ENCODE measurements around the gene PARD6A.

The PARD6A gene

DNA sequence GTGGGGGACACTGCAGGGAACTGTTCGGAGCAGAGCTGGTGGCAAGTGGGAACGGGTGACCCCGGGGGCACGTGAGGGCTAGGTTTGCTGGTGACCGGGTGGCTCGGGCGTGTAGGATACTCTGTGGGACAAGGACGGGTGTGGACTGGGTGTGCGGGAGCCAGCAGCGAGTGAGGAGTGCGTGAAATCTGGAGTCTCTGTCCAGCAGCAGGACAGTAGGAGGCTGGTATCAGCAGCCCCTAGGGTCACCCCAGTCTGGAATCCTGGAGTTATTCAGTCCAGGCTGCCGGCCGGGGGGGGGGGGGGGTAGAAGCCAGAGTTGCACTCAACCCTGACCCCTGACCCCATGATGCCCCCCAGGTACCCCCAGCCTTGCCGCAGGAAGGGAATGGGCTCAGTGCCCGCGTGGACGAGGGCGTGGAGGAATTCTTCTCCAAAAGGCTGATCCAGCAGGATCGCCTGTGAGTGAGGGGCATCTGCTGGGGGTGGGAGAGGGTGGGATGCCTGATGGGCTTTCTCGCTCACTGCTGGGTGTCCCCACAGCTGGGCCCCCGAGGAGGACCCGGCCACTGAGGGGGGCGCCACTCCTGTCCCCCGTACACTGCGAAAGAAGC lies 6.9 kb upstream of the PARD6A start:
- DNase-seq (ENCODE audit: low read depth) = no peak

- no peak for DNase-seq (ENCODE audit: low read depth)
These were observed 6.3 kb upstream of the PARD6A start for GRCh38 chr16:67654403-67654911.

DNA sequence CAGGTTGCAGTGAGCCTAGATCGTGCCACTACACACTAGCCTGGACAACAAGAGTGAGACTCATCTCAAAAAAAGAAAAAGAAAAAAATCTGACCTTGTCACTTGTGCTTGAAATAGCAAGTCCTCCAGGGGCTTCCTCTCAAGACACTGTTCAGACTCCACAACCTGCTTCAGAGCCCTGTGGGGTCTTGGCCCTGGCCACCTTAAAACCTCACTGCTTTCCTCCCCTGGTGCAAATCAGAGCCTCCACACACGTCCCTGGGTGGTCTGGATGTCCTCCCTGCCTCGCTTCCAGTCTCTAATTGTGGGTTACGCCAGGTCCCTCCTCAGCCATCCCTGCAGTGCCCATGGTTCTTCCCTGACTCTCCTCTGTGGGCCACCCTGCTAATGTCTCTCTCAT lies 5.4 kb upstream of the PARD6A start:
- no peak for DNase-seq (ENCODE audit: low read depth)

DNA sequence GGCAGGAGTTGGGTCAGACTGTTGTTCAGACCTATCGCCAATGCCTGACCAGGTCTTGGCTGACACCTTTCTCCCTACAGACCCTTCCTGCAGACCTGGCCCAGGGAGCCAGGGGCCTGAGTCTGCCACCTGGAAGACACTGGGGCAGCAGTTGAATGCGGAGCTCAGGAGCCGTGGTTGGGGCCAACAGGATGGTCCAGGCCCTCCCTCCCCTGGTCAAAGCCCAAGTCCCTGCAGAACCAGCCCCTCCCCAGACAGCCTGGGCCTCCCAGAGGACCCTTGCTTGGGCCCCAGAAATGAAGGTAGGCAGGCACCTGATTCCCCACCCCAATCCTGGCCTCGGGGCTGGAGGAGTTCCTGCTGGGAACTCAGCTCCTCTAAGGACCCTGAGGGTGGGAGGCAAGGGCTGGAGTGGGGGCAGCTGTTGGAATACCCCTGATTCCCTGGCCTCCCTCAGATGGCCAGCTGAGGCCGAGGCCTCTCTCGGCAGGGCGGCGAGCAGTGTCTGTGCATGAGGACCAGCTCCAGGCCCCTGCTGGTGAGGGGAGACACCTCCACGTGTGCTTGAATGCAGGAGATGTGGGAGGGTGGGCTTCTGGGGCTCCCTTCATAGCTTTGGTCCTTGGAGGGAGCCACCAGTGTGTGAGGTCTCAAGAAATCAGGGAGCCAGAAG lies 4.3 kb upstream of the PARD6A start:
- no peak for DNase-seq (ENCODE audit: low read depth)

DNA sequence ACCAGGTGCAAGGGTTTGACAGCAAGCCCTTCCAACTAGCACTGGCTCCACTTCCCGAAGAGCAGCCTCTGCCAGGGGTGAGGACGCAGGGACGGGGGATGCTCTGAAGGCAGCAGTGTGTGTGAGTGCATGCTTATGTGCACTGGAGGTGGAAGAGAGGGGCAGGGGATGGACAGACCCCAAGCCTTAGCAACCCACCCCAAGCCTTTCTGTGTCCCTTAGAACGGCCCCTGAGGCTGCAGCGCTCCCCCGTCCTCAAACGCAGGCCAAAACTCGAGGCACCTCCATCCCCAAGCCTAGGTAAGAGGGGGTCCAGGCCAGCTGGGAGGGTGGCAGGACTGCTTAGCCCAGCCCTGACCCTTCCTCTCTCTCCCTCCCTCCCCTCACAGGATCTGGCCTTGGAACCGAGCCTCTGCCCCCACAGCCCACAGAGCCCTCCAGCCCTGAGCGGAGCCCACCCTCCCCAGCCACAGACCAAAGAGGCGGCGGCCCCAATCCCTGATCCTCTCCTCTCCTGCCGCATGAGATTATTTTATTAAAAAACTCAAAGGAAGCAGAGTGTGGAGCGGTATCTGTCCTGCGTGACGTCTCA lies 3.6 kb upstream of the PARD6A start:
- no peak for DNase-seq (ENCODE audit: low read depth)

DNA sequence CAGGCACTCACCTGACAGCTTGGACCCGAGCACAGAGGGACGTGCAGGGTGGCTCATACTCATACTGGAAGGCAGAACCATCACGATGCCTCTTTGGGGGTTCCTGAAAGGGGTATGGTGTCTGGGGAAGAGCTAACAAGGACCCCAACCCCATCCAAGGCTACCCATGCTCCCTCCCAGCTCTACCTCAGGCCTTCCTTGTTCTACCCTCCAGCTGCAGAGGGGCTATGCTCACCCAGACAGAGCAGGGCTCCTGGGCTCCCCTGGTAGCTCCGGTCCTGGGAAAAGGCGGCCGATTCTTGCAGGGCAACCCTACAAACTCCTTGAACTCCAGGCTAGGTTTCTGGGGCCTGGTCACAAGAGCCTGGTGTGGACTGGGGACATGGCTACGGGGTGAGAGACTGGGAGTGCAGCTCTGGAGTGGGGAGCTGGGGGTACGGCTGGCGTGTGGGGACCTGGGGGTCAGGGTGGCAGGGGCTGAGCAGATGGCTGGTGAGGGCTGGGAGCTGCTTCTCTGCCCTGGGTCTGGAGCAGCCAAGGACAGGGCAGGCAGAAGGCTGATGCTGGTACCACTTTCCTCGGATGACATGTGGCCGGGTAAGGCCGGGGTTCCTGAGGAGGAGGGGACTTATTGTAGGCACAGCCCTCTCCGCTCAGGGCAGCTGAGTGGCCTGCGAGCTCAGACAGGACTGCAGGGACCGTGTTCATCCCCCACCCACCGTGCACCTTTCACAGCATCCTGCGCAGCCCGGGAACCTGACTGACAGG lies 2.8 kb upstream of the PARD6A start:
- no peak for DNase-seq (ENCODE audit: low read depth)

- no peak for DNase-seq (ENCODE audit: low read depth)
These were observed 1.7 kb upstream of the PARD6A start for GRCh38 chr16:67658849-67659674.

GRCh38 chr16:67659675-67660563 lies 841 bp upstream of the PARD6A start, which contains the start of gene ACD:
Gene ACD, minus strand, starts transcription at chr16:67660260. Its CDS starts 40 bp downstream, at chr16:67660220.
- DNase-seq (ENCODE audit: low read depth) = peak; percentile 85

GRCh38 chr16:67661101-67661761 lies 471 bp downstream of the PARD6A start:
- DNase-seq (ENCODE audit: low read depth) = peak; percentile 61

DNA sequence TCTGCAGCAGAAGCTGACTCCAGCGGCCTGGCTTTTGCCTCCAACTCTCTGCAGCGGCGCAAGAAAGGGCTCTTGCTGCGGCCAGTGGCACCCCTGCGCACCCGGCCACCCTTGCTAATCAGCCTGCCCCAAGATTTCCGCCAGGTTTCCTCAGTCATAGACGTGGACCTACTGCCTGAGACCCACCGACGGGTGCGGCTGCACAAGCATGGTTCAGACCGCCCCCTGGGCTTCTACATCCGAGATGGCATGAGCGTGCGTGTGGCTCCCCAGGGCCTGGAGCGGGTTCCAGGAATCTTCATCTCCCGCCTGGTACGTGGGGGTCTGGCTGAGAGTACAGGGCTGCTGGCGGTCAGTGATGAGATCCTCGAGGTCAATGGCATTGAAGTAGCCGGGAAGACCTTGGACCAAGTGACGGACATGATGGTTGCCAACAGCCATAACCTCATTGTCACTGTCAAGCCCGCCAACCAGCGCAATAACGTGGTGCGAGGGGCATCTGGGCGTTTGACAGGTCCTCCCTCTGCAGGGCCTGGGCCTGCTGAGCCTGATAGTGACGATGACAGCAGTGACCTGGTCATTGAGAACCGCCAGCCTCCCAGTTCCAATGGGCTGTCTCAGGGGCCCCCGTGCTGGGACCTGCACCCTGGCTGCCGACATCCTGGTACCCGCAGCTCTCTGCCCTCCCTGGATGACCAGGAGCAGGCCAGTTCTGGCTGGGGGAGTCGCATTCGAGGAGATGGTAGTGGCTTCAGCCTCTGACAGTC lies 1.3 kb downstream of the PARD6A start:
- DNase-seq (ENCODE audit: low read depth) = no peak

DNA sequence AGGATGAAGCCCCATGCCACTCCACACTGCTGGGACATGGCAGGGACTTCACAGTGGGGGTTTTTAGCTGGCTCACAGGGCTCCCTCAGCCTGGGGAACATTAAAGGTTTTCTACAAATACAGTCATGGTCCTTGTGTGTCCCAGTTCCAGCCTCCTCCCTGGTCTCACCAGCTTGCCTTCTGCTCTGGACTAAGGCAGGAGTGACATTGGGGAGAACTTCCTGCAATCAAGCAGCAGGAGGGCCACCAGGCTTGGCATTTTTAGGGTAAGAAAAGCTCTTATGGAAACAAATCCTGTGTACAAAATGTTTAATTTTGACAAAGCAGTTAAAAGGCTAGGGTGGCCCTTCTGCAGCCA lies 1.9 kb downstream of the PARD6A start:
- no peak for DNase-seq (ENCODE audit: low read depth)

DNA sequence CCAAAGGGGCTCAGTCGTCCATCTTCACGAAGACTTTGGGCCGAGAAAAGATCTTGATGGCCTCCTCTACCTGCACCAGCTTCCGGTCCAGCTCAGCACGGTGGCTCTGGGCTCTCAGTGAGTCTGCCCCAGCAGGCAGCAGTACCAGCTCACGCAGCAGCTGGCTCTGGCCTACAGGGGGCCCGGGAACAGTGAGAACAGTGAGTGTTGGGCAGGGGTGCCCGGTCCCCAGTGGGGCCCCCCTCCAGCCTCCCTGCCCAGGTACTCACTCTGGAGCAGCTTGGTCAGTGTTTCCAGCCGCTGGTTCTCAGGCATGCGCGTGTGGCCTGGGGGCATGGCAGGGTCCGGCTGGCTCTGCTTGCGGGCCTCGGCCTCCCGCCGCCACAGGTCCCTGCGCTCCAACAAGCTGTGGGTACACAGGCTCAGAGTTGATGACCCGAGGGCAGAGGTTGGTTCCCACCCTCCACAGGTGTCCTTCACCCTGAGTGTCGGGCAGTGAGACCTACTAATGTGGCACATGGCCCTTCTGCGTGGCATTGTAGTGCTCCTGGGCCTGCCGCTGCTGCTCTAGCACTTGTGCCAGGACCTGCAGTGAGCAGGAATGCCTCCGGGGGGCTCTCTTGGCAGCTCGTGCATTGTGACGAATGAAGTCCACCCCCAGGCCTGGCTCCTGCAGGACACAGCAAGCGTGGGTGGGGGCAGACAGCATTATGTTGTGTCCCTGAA lies 2.6 kb downstream of the PARD6A start:
- DNase-seq (ENCODE audit: low read depth) = no peak

GRCh38 chr16:67663877-67664222 lies 3.1 kb downstream of the PARD6A start:
- no peak for DNase-seq (ENCODE audit: low read depth)

GRCh38 chr16:67664258-67664657 lies 3.5 kb downstream of the PARD6A start:
- no peak for DNase-seq (ENCODE audit: low read depth)

DNA sequence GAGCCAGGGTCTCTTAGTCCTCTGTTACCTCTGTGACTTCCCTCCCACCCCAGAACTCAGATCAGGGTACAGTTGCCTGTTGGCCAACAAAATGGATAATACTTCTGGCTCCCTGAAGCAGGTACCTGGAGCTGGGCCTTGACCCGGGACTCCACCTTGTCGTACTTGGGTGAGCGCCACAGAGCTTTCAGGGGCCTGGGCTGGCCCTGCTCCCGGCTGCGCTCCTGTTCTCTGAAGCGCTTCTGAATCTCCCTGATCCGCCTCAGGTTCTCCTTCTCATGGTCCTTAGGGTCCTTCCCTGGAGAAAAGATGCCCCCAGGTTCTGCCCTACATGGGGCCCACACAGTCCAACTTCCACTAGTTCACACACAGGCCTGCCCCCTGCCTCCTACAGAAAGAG lies 4.1 kb downstream of the PARD6A start:
- no peak for DNase-seq (ENCODE audit: low read depth)

DNA sequence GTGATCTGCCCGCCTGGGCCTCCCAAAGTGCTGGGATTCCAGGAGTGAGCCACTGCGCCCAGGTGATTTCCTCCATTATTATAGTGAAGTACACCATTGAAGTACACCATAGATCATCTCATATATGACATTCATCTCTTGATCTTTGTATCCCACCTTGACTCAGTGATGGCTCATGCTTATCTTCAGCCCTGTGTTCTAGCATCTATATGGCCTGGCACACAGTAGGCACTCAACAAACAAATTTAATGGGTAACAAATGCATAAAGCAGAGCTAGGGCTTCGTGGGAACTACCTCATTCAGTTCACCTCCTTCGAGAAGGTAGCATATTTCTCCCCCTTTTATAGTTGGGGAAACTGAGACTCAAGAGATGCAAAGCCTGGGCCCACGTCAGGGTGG lies 4.8 kb downstream of the PARD6A start:
- no peak for DNase-seq (ENCODE audit: low read depth)

- peak; percentile 32 for DNase-seq (ENCODE audit: low read depth)
These were observed 5.3 kb downstream of the PARD6A start for GRCh38 chr16:67666032-67666551.

Measured in iris pigment epithelial cell (primary cell).